Endothelial cell of umbilical vein (primary cell): Measurements from ENCODE around the gene WNT4. TPM values are rescaled to one million over a fixed set of nuclear protein-coding genes. Genes with fewer than 3 reads are reported as not detected.

Experiments used
- BruUV-seq: library from RNA; stranded (reverse); fragments of 400-500 nt; replicated peaks from 2 replicates; lab custom pipeline; 2021; lab: Mats Ljungman, UMichigan
- CTCF ChIA-PET: fragments of 300-600, 350-600 bp; sonication (Branson Sonifier 250); formaldehyde crosslinking; loops from one replicate; lab custom pipeline; 2021; ENCODE audit warnings: antibody characterized with exemption, inconsistent platforms; lab: Charles Lee
- POLR2A ChIA-PET: fragments of 300-600, 350-600 bp; sonication (Branson Sonifier 250); formaldehyde crosslinking; loops from one replicate; lab custom pipeline; 2021; ENCODE audit warnings: antibody characterized with exemption, inconsistent platforms; lab: Charles Lee
- DNase-seq: peaks from one replicate; pipeline ENCODE4 v3.0.0-alpha.2; 2011; ENCODE audit warnings: low read depth, low spot score
- FAIRE-seq: peaks from 2 replicates; lab custom pipeline; 2011; peaks lifted over from hg19 to GRCh38; lab: Jason Lieb, UNC
- H2AFZ ChIP-seq: 2 replicates; pipeline ENCODE4 v1.6.0; 2012; ENCODE audit warnings: low read depth, low read length, control low read depth, inconsistent platforms
- H3K27ac ChIP-seq: 2 replicates; pipeline ENCODE4 v1.5.1; 2011; ENCODE audit warnings: low read depth, mild to moderate bottlenecking, control low read depth, low read length, moderate library complexity; ENCODE audit not compliant: insufficient read depth
- H3K27me3 ChIP-seq, 2 experiments: 2 replicates each; pipeline versions ENCODE4 v1.6.0 to v1.6.1; 2011; ENCODE audit warnings: low read length in 2 of 2, mixed read lengths in 1 of 2; ENCODE audit not compliant: control insufficient read depth in 2 of 2, insufficient read depth in 2 of 2
- H3K36me3 ChIP-seq, 2 experiments: 2 replicates in 1 of 2; 3 replicates in 1 of 2; pipeline ENCODE4 v1.5.1; 2011; ENCODE audit warnings: low read length in 2 of 2, mild to moderate bottlenecking in 1 of 2, moderate library complexity in 1 of 2; ENCODE audit not compliant: control insufficient read depth in 2 of 2, insufficient read depth in 2 of 2; ENCODE audit errors: extremely low read depth in 1 of 2
- H3K4me1 ChIP-seq: 3 replicates; pipeline ENCODE4 v1.5.1; 2011; ENCODE audit warnings: mild to moderate bottlenecking, low read length; ENCODE audit not compliant: control insufficient read depth, insufficient read depth; ENCODE audit errors: extremely low read depth
- H3K4me2 ChIP-seq: 2 replicates; pipeline ENCODE4 v1.6.1; 2011; ENCODE audit warnings: low read length, control low read depth, mixed read lengths; ENCODE audit not compliant: insufficient read depth
- H3K4me3 ChIP-seq, 3 experiments: fragments of 200-600 bp in 1 of 3; sonication (generic), shearing (Covaris generic) in 1 of 3; replicated peaks in 1 of 3; 2 replicates each; pipeline ENCODE4 v1.5.1; 2011 to 2016; ENCODE audit warnings: control low read depth in 3 of 3, low read length in 3 of 3, mild to moderate bottlenecking in 2 of 3, inconsistent platforms in 1 of 3, low read depth in 1 of 3, moderate library complexity in 1 of 3; ENCODE audit not compliant: insufficient read depth in 1 of 3
- H3K79me2 ChIP-seq: 2 replicates; pipeline ENCODE4 v1.6.0; 2012; ENCODE audit warnings: low read length, inconsistent platforms; ENCODE audit not compliant: control insufficient read depth, insufficient read depth
- H3K9ac ChIP-seq: replicated peaks from 2 replicates; pipeline ENCODE3; 2011; ENCODE audit warnings: low read length, control low read depth; ENCODE audit not compliant: insufficient read depth; ENCODE audit errors: extremely low read depth
- H3K9me1 ChIP-seq: replicated peaks from 3 replicates; pipeline ENCODE4 v1.6.0; 2011; ENCODE audit warnings: mild to moderate bottlenecking, low read length; ENCODE audit not compliant: control insufficient read depth, insufficient read depth; ENCODE audit errors: extremely low read depth
- H3K9me3 ChIP-seq: replicated peaks from 2 replicates; pipeline ENCODE4 v1.5.1; 2012; ENCODE audit warnings: low read length, inconsistent platforms; ENCODE audit not compliant: control insufficient read depth, insufficient read depth
- H4K20me1 ChIP-seq: replicated peaks from 2 replicates; pipeline ENCODE3; 2011; ENCODE audit warnings: mild to moderate bottlenecking, low read length; ENCODE audit not compliant: control insufficient read depth, insufficient read depth; ENCODE audit errors: extremely low read depth
- CTCF ChIP-seq, 2 donors: IDR thresholded peaks; 1 replicate in 1 of 2; 2 replicates in 1 of 2; pipeline ENCODE4 v1.5.1; 2011; ENCODE audit warnings: low read length in 2 of 2, mild to moderate bottlenecking in 2 of 2, moderate library complexity in 2 of 2, control low read depth in 1 of 2, inconsistent platforms in 1 of 2, low read depth in 1 of 2; ENCODE audit not compliant: insufficient read depth in 1 of 2; ENCODE audit errors: extremely low read depth in 1 of 2
- EZH2 ChIP-seq: IDR thresholded peaks from 2 replicates; pipeline ENCODE4 v1.6.1; 2012; ENCODE audit warnings: borderline replicate concordance, low read depth, mild to moderate bottlenecking, moderate library complexity, low read length, inconsistent platforms; ENCODE audit not compliant: severe bottlenecking
- FOS ChIP-seq: IDR thresholded peaks from 2 replicates; pipeline ENCODE4 v1.6.1; 2011; ENCODE audit warnings: mild to moderate bottlenecking, low read length, moderate library complexity, borderline replicate concordance; ENCODE audit not compliant: insufficient read depth
- GATA2 ChIP-seq: IDR thresholded peaks from 2 replicates; pipeline ENCODE4 v1.7.0; 2011; ENCODE audit warnings: low read depth, mild to moderate bottlenecking, moderate library complexity, mixed read lengths, low read length; ENCODE audit not compliant: insufficient read length, insufficient read depth
- JUN ChIP-seq: IDR thresholded peaks from 2 replicates; pipeline ENCODE4 v1.6.1; 2011; ENCODE audit warnings: borderline replicate concordance, low read depth; ENCODE audit not compliant: insufficient read length, insufficient read depth
- MAX ChIP-seq: IDR thresholded peaks from 2 replicates; pipeline ENCODE4 v1.6.1; 2011; ENCODE audit not compliant: insufficient read depth, insufficient read length
- POLR2AphosphoS5 ChIP-seq: IDR thresholded peaks from 2 replicates; pipeline ENCODE4 v1.6.1; 2012; ENCODE audit warnings: low read depth, mild to moderate bottlenecking, control low read depth, low read length, moderate library complexity; ENCODE audit not compliant: insufficient read depth
- dilution Hi-C: fragments of 300-500 bp; cut with MboI; formaldehyde crosslinking; loops from one replicate; pipeline ENCODE4 v1.15.0; 2019; ENCODE audit warnings: low sequenced_read_pairs; ENCODE audit not compliant: extremely low pct_ligation_motif_present
- intact Hi-C: fragments of 100-400 bp; cut with micrococcal nuclease; formaldehyde crosslinking; loops from one replicate; pipeline ENCODE4 v1.10.0; 2022
- polyA plus RNA-seq, 4 experiments: library from polyadenylated mRNA; depleted of rRNA in 3 of 4; stranded (reverse) in 3 of 4; unstranded in 1 of 4; fragments of >200 nt; gene quantifications; 2 replicates each; pipeline versions ENCODE4 v1.2.1 to v1.2.3, GENCODE V29; 2011 to 2012; ENCODE audit warnings: missing spikeins in 1 of 4
- total RNA-seq: library from RNA; stranded (reverse); gene quantifications from 2 replicates; pipeline ENCODE4 v1.2.3, GENCODE V29; 2021

Gene WNT4
- total and polyA plus RNA-seq, 2 donors (not counting 3 experiments of a cell fraction or from before 2014, with no cell fraction given): 0.06 TPM; not detected in 1

- no peak for DNase-seq
- CTCF ChIA-PET: interaction anchor here (0.6 to 0.9 kb wide), 2 partner anchors 15 to 90 kb away, joined by 3 read pairs; no protein-coding TSS in a partner anchor
- no peak overlapping the region for H3K4me3 ChIP-seq
- H2AFZ ChIP-seq: no peak overlapping the region
- no peaks in the 10 kb centered on the region for H3K36me3 ChIP-seq
- H3K4me1 ChIP-seq: no peaks in the 10 kb centered on the region
- no peaks in the 10 kb centered on the region for H3K27me3 ChIP-seq
- no peaks in the 10 kb centered on the region for H3K79me2 ChIP-seq
- no peak overlapping the region for H3K4me2 ChIP-seq
- no peak overlapping the region for H3K9ac ChIP-seq
- H3K9me1 ChIP-seq: no peaks in the 10 kb centered on the region
- POLR2A ChIA-PET: no interaction called here
- FAIRE-seq: no peak
- dilution Hi-C loops: no loop called here
- intact Hi-C loops: no loop called here
- TF ChIP-seq EZH2: no peak
- no peak for TF ChIP-seq CTCF (IDR thresholded peaks at IDR 0.05; ENCODE audit: extremely low read depth in 1 of 2, insufficient read depth in 1 of 2, low read depth in 1 of 2, low read length in 2 of 2)
- no peak for TF ChIP-seq FOS
- TF ChIP-seq JUN: no peak
- no peak for TF ChIP-seq POLR2AphosphoS5
- TF ChIP-seq GATA2: no peak
- TF ChIP-seq MAX: no peak
- H3K9me3 ChIP-seq: no peaks in the 10 kb centered on the region
- BruUV-seq: no TSS peak
- no peak overlapping the region for H3K27ac ChIP-seq
- no peaks in the 10 kb centered on the region for H4K20me1 ChIP-seq
These were observed 31.7 kb upstream of the WNT4 start for GRCh38 chr1:22174446-22175220.
